Measurements from ENCODE around the gene UBASH3A. TPM values are rescaled to one million over a fixed set of nuclear protein-coding genes. Genes with fewer than 3 reads are reported as not detected.

The UBASH3A gene, protein sequence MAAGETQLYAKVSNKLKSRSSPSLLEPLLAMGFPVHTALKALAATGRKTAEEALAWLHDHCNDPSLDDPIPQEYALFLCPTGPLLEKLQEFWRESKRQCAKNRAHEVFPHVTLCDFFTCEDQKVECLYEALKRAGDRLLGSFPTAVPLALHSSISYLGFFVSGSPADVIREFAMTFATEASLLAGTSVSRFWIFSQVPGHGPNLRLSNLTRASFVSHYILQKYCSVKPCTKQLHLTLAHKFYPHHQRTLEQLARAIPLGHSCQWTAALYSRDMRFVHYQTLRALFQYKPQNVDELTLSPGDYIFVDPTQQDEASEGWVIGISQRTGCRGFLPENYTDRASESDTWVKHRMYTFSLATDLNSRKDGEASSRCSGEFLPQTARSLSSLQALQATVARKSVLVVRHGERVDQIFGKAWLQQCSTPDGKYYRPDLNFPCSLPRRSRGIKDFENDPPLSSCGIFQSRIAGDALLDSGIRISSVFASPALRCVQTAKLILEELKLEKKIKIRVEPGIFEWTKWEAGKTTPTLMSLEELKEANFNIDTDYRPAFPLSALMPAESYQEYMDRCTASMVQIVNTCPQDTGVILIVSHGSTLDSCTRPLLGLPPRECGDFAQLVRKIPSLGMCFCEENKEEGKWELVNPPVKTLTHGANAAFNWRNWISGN
- not detected in 2 replicates for total RNA-seq

GRCh38 chr21:42403611-42404231, at the start of gene UBASH3A:
Gene UBASH3A, plus strand, starts transcription at chr21:42403902. Its CDS starts 44 bp downstream, at chr21:42403946.

GRCh38 chr21:42366292-42367010, 37.3 kb upstream of the UBASH3A start, which contains the start of gene TFF1:
Gene TFF1, minus strand, starts transcription at chr21:42366535. Its CDS starts 40 bp downstream, at chr21:42366495.

GRCh38 chr21:42395905-42396651, 7.6 kb upstream of the UBASH3A start, which contains the start of gene TMPRSS3:
Gene TMPRSS3, minus strand, starts transcription at chr21:42396052. Its CDS starts 635 bp downstream, at chr21:42395417.

DNA sequence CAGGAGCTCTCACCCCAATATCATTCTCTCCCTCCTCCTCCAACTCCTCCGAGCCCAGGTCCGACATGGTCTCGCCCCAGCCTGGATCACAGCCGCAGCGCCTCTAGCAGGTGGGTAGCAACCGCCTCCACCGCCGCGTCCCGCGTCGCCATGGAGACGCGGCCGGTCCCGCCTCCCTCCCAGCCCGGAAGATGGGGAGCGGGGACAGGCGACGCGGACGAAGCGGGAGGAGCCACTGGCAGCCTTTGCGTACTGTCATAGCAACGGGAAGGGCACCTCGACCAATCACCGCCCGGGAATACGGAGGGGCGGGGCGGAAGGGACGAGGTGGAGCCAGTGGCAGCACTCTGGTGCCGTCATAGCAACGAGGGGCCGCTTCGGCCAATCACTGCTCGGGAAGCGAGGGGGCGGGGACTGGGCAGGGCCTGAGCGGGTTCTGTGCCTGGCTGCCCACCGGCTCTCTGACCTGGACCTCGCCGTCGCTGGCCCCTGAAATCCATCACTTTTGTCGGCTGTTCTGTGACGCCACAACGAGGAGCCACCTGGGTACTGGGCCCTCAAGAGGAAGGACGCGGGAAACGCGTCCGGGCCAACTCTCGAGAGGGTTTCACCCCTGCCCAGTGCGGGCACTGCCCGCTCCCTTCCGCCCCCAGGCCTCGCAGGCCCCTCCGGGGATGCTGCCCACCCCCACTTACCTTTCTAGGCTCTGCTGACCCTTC, 92.6 kb downstream of the UBASH3A start, which contains the start of gene RSPH1:
TSS of gene RSPH1 (minus strand) at position 105 of the 719 bp plus-strand sequence. CDS start at position 67, 38 bp downstream.

Other genes with a start within 250 kb of the UBASH3A start
- gene ABCG1, start 184.8 kb upstream of the UBASH3A start, total RNA-seq, result 0.29 and 1.00 TPM in 2 replicates
- gene TFF3, start 88.5 kb upstream of the UBASH3A start, total RNA-seq, result 0.12 TPM in 1 of 2 replicates, not detected in the other
- gene TFF2, start 52.9 kb upstream of the UBASH3A start, total RNA-seq, result not detected in 2 replicates
- gene TFF1, start 37.4 kb upstream of the UBASH3A start, total RNA-seq, result not detected in 2 replicates
- gene TMPRSS3, start 7.8 kb upstream of the UBASH3A start, total RNA-seq, result not detected in 2 replicates
- not detected in 2 replicates for gene RSPH1, start 92.3 kb downstream of the UBASH3A start, total RNA-seq
- gene SLC37A1, start 110.0 kb downstream of the UBASH3A start, total RNA-seq, result 0.93 and 1.6 TPM in 2 replicates
- gene PDE9A, start 249.7 kb downstream of the UBASH3A start, total RNA-seq, result 0.54 and 1.7 TPM in 2 replicates

All from cardiac ventricle fibroblast (primary cell).